GM23338 (cell line): ENCODE data around the gene HOXB3.

ENCODE experiments used
- CREB1 ChIP-seq: fragments of 250-450 bp; sonication (Bioruptor Pico); IDR thresholded peaks from 2 replicates; pipeline ENCODE4 v1.5.0; 2020; ENCODE audit warnings: low read depth, mild to moderate bottlenecking, moderate library complexity
- POLR2AphosphoS5 ChIP-seq: IDR thresholded peaks from 2 replicates; pipeline ENCODE4 v1.6.1; 2016; ENCODE audit warnings: antibody characterized with exemption, low read depth
- ZNF114 ChIP-seq: fragments of 250-450 bp; sonication (Bioruptor Pico); IDR thresholded peaks from 2 replicates; pipeline ENCODE4 v1.5.0; 2020; ENCODE audit warnings: mild to moderate bottlenecking, moderate library complexity
- TF ChIP-seq, protein P1 (sequence below), 2 experiments: fragments of 200-600 bp in 1 of 2; sonication (generic) in 1 of 2; conservative IDR thresholded peaks; 2 replicates each; pipeline versions ENCODE4 v1.5.1 to v1.6.1; 2016 to 2017; ENCODE audit warnings: antibody characterized with exemption in 2 of 2, low read depth in 2 of 2, mild to moderate bottlenecking in 2 of 2, moderate library complexity in 1 of 2

DNA sequence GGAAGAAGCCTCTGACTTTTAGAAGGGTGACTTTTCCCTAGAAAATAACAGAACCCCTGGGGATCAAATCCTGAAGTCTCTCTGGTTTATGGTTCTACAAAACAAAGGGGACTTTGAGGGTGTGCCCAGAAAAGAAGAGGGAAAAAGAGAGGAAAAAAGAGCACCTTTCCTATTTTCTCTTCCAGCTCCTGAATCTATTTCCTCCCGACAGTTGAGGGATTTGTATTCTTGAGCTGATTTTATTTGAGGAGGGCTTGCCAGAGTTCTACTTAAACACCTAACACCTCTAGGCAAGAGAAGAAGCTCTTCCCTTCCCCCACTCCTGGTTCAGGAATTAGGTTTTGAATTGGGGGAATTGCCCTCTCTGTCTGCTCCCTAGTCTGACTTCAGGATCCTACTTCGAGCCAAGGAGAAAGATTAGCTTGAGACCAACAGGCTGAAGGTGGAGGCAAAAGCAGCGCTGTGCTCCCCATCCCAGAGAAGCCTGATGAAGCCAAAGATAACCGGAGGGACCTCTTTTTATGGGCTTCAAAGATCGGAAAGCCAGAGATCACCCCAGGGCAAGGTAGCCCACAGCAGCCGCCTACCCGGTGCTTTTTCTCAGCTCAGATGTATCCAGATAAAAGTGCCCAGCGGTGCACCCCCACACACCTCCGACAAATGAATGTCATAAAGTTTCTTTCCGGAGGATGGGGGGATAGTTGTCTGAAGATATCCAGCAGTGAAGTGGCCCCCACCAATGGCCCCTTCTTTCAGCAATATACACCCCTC lies 796 bp downstream of the HOXB3 start:
- no peak for TF ChIP-seq ZNF114 (CRISPR knock-in tag)
- TF ChIP-seq, protein P1, sequence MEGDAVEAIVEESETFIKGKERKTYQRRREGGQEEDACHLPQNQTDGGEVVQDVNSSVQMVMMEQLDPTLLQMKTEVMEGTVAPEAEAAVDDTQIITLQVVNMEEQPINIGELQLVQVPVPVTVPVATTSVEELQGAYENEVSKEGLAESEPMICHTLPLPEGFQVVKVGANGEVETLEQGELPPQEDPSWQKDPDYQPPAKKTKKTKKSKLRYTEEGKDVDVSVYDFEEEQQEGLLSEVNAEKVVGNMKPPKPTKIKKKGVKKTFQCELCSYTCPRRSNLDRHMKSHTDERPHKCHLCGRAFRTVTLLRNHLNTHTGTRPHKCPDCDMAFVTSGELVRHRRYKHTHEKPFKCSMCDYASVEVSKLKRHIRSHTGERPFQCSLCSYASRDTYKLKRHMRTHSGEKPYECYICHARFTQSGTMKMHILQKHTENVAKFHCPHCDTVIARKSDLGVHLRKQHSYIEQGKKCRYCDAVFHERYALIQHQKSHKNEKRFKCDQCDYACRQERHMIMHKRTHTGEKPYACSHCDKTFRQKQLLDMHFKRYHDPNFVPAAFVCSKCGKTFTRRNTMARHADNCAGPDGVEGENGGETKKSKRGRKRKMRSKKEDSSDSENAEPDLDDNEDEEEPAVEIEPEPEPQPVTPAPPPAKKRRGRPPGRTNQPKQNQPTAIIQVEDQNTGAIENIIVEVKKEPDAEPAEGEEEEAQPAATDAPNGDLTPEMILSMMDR (conservative IDR thresholded peaks at IDR 0.05; ENCODE audit: low read depth in 2 of 2) = no peak
- no peak for TF ChIP-seq CREB1 (CRISPR knock-in tag)
- TF ChIP-seq POLR2AphosphoS5 = no peak
